Progenitor cell of endocrine pancreas (in vitro differentiated cells): ENCODE data around the gene MMP15. TPM values are rescaled to one million over a fixed set of nuclear protein-coding genes. Genes with fewer than 3 reads are reported as not detected.

ENCODE experiments used
- DNase-seq: peaks from one replicate; pipeline ENCODE4 v3.0.0; 2021; ENCODE audit warnings: low spot score; ENCODE audit not compliant: unreplicated experiment
- H3K27ac Mint-ChIP-seq: 2 replicates; pipeline ENCODE4 v1.8.0; 2021; ENCODE audit warnings: mild to moderate bottlenecking, moderate library complexity, mixed read lengths
- H3K27me3 Mint-ChIP-seq: 2 replicates; pipeline ENCODE4 v1.8.0; 2021; ENCODE audit warnings: mixed read lengths
- H3K36me3 Mint-ChIP-seq: 2 replicates; pipeline ENCODE4 v1.8.0; 2022; ENCODE audit warnings: mixed read lengths; ENCODE audit not compliant: insufficient read depth
- H3K4me1 Mint-ChIP-seq: 2 replicates; pipeline ENCODE4 v1.8.0; 2021; ENCODE audit warnings: low read depth, mixed read lengths
- H3K4me3 Mint-ChIP-seq: 2 replicates; pipeline ENCODE4 v1.8.0; 2021; ENCODE audit warnings: low read depth, mild to moderate bottlenecking, moderate library complexity, mixed read lengths
- H3K9me3 Mint-ChIP-seq: 2 replicates; pipeline ENCODE4 v1.8.0; 2021; ENCODE audit warnings: low read depth, mixed read lengths
- CTCF ChIP-seq: fragments of 200-600 bp; sonication (generic); IDR thresholded peaks from one replicate; pipeline ENCODE4 v1.5.0; 2021; ENCODE audit warnings: antibody characterized with exemption, mild to moderate bottlenecking; ENCODE audit not compliant: unreplicated experiment
- total RNA-seq: library from RNA; stranded (reverse); gene quantifications from 2 replicates; pipeline ENCODE4 v1.2.1, GENCODE V29; 2021

Gene MMP15
- total RNA-seq, 1 donor from 2014 or later = 85.0 TPM

- H3K27ac Mint-ChIP-seq = no peak overlapping the region
- no peaks in the 10 kb centered on the region for H3K36me3 Mint-ChIP-seq
- no peak for TF ChIP-seq CTCF
- H3K4me3 Mint-ChIP-seq = no peak overlapping the region
- H3K27me3 Mint-ChIP-seq = no peaks in the 10 kb centered on the region
- no peaks in the 10 kb centered on the region for H3K9me3 Mint-ChIP-seq
- DNase-seq = no peak
- H3K4me1 Mint-ChIP-seq = peaks cover 10% of the 10 kb centered on the region
Observed at GRCh38 chr16:58051821-58052603, 26.5 kb downstream of the MMP15 start.

- no peak for DNase-seq
- Mint-ChIP-seq H3K4me1 (peaks cover 5% of the 10 kb centered on the region), H3K36me3 (no peaks in the 10 kb centered on the region), H3K9me3 (no peaks in the 10 kb centered on the region), H3K27ac (no peak overlapping the region), H3K27me3 (no peaks in the 10 kb centered on the region), H3K4me3 (no peak overlapping the region)
- TF ChIP-seq CTCF = no peak
Observed at GRCh38 chr16:58053682-58054005, 28.1 kb downstream of the MMP15 start.

- Mint-ChIP-seq H3K4me3 (no peak overlapping the region), H3K27ac (no peak overlapping the region), H3K36me3 (no peaks in the 10 kb centered on the region), H3K9me3 (no peaks in the 10 kb centered on the region), H3K27me3 (no peaks in the 10 kb centered on the region), H3K4me1 (peaks cover 4% of the 10 kb centered on the region)
- no peak for TF ChIP-seq CTCF
- DNase-seq = no peak
Observed at GRCh38 chr16:58054289-58054688, 28.7 kb downstream of the MMP15 start.

- H3K4me1 Mint-ChIP-seq = no peaks in the 10 kb centered on the region
- no peaks in the 10 kb centered on the region for H3K27me3 Mint-ChIP-seq
- DNase-seq = no peak
- TF ChIP-seq CTCF = no peak
- no peaks in the 10 kb centered on the region for H3K36me3 Mint-ChIP-seq
- no peak overlapping the region for H3K27ac Mint-ChIP-seq
- H3K9me3 Mint-ChIP-seq = no peaks in the 10 kb centered on the region
- H3K4me3 Mint-ChIP-seq = no peak overlapping the region
Observed at GRCh38 chr16:58056580-58056979, 31.0 kb downstream of the MMP15 start.

GRCh38 chr16:58057121-58057520, 31.6 kb downstream of the MMP15 start:
- no peak for TF ChIP-seq CTCF
- Mint-ChIP-seq H3K4me3 (no peak overlapping the region), H3K36me3 (no peaks in the 10 kb centered on the region), H3K27ac (no peak overlapping the region), H3K27me3 (no peaks in the 10 kb centered on the region), H3K4me1 (no peaks in the 10 kb centered on the region), H3K9me3 (no peaks in the 10 kb centered on the region)
- DNase-seq = no peak
